HepG2 (cell line): ENCODE data around the gene BCO2.

ENCODE experiments used
- EZH2 ChIP-seq: conservative IDR thresholded peaks from 2 replicates; pipeline ENCODE4 v1.6.1; 2012; ENCODE audit warnings: mild to moderate bottlenecking, low read depth, low read length, moderate library complexity
- NFE2L1 ChIP-seq: sonication (generic); formaldehyde crosslinking; IDR thresholded peaks from 2 replicates; pipeline ENCODE4 v1.4.0; 2020; ENCODE audit warnings: missing genetic modification reagents, mild to moderate bottlenecking, borderline replicate concordance
- TBX3 ChIP-seq: fragments of 450-650 bp; IDR thresholded peaks from 2 replicates; pipeline ENCODE4 v1.6.1; 2017; ENCODE audit warnings: antibody characterized with exemption, mild to moderate bottlenecking, inconsistent platforms, borderline replicate concordance
- TFE3 ChIP-seq: IDR thresholded peaks from 2 replicates; pipeline ENCODE4 v1.6.1; 2016

GRCh38 chr11:112175599-112175952, 264 bp downstream of the BCO2 start:
- TF ChIP-seq EZH2, result no peak
- TF ChIP-seq TBX3, result no peak
- no peak for TF ChIP-seq NFE2L1
- no peak for TF ChIP-seq TFE3 (CRISPR knock-in tag)
